IMR-90 (cell line): ENCODE measurements around the gene CTDSPL.

Experiments used
- BHLHE40 ChIP-seq: fragments of 150-350 bp; IDR thresholded peaks from 2 replicates; pipeline ENCODE4 v1.6.1; 2016; ENCODE audit warnings: mild to moderate bottlenecking, low read depth, low read length
- CEBPB ChIP-seq: IDR thresholded peaks from 2 replicates; pipeline ENCODE4 v1.6.1; 2012; ENCODE audit warnings: low read depth, low read length, improper control_type of control experiment
- CTCF ChIP-seq: conservative IDR thresholded peaks from 2 replicates; pipeline ENCODE4 v1.5.1; 2012; ENCODE audit warnings: mild to moderate bottlenecking, low read depth, low read length, improper control_type of control experiment
- ELK1 ChIP-seq: fragments of 150-350 bp; IDR thresholded peaks from 2 replicates; pipeline ENCODE4 v1.6.1; 2016; ENCODE audit warnings: low read depth, mild to moderate bottlenecking, low read length, moderate library complexity, borderline replicate concordance
- FOS ChIP-seq: fragments of 150-350 bp; IDR thresholded peaks from 2 replicates; pipeline ENCODE4 v1.6.1; 2016; ENCODE audit warnings: low read depth, low read length
- MAZ ChIP-seq: IDR thresholded peaks from 2 replicates; pipeline ENCODE4 v1.6.1; 2012; ENCODE audit warnings: low read depth, mild to moderate bottlenecking, low read length, improper control_type of control experiment, moderate library complexity, borderline replicate concordance
- POLR2A ChIP-seq: IDR thresholded peaks from 2 replicates; pipeline ENCODE4 v1.6.1; 2012; ENCODE audit warnings: mild to moderate bottlenecking, low read depth, low read length
- RAD21 ChIP-seq: IDR thresholded peaks from 2 replicates; pipeline ENCODE4 v1.6.1; 2012; ENCODE audit warnings: low read length, improper control_type of control experiment
- RCOR1 ChIP-seq: IDR thresholded peaks from 2 replicates; pipeline ENCODE4 v1.6.1; 2012; ENCODE audit warnings: mild to moderate bottlenecking, low read length, improper control_type of control experiment; ENCODE audit not compliant: insufficient replicate concordance
- RFX5 ChIP-seq: IDR thresholded peaks from 2 replicates; pipeline ENCODE4 v1.8.0; 2012; ENCODE audit warnings: low read depth, mild to moderate bottlenecking, low read length, moderate library complexity
- TF ChIP-seq, protein P1 (sequence below): fragments of 150-350 bp; IDR thresholded peaks from 2 replicates; pipeline ENCODE4 v1.6.1; 2017; ENCODE audit warnings: mild to moderate bottlenecking, antibody characterized with exemption, low read length, low read depth

DNA sequence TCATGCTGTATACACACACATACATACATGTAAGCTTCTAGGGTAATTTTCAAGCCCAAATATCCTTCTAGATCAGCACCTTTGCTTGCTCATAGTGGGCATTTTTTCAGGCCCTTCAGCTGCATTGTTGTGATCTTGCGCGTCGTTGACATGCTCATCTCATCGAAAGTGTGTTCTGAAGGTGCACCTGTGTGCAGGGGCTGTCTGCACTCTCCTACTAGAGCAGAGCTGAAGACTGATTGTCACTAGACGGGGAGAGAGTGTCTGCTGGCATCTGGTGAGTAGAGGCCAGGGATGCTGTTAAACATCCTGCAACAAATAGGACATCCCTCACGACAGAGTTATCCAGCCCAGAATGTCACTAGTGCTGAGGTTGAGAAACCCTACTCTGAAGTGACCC lies 93.2 kb downstream of the CTDSPL start:
- TF ChIP-seq CTCF (no peak), RFX5 (no peak), POLR2A (no peak), ELK1 (no peak), FOS (no peak), RAD21 (no peak), CEBPB (no peak), BHLHE40 (no peak), RCOR1 (no peak), MAZ (no peak)
- TF ChIP-seq, protein P1, sequence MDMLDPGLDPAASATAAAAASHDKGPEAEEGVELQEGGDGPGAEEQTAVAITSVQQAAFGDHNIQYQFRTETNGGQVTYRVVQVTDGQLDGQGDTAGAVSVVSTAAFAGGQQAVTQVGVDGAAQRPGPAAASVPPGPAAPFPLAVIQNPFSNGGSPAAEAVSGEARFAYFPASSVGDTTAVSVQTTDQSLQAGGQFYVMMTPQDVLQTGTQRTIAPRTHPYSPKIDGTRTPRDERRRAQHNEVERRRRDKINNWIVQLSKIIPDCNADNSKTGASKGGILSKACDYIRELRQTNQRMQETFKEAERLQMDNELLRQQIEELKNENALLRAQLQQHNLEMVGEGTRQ, result no peak
